SK-N-SH (cell line): ENCODE data around the gene POLD3. TPM values are rescaled to one million over a fixed set of nuclear protein-coding genes. Genes with fewer than 3 reads are reported as not detected.

Experiments used
- CTCF ChIA-PET: fragments of 300-600, 350-600 bp; formaldehyde crosslinking; extraction: SDS; loops from one replicate; lab custom pipeline; 2021; lab: Yijun Ruan, JAX
- POLR2A ChIA-PET: fragments of 350-600 bp; sonication (Branson Sonifier 250); formaldehyde crosslinking; extraction: SDS; loops from one replicate; lab custom pipeline; 2020; ENCODE audit warnings: antibody characterized with exemption, inconsistent platforms; lab: Yijun Ruan, JAX
- DNase-seq: peaks from one replicate; pipeline ENCODE4 v3.0.0; 2012
- H2AFZ ChIP-seq: fragments of 200-600 bp; sonication (generic); 2 replicates; pipeline ENCODE4 v1.8.1; 2016; ENCODE audit warnings: antibody characterized with exemption, mild to moderate bottlenecking, low read depth
- H3F3A ChIP-seq: fragments of 200-600 bp; sonication (generic); replicated peaks from 2 replicates; pipeline ENCODE3; 2016; ENCODE audit warnings: antibody characterized with exemption, mild to moderate bottlenecking; ENCODE audit not compliant: insufficient read depth
- H3K27ac ChIP-seq, 2 experiments: fragments of 200-500 bp in 1 of 2; fragments of 200-600 bp in 1 of 2; sonication (Bioruptor generic) in 1 of 2; sonication (generic), shearing (Covaris generic) in 1 of 2; 2 replicates each; pipeline versions ENCODE4 v1.5.1 to v1.6.1; 2014 to 2016; ENCODE audit warnings: low read depth in 2 of 2, inconsistent platforms in 1 of 2, low read length in 1 of 2, mild to moderate bottlenecking in 1 of 2, mixed read lengths in 1 of 2
- H3K27me3 ChIP-seq: fragments of 200-600 bp; sonication (generic), shearing (Covaris generic); 2 replicates; pipeline ENCODE4 v1.6.1; 2016; ENCODE audit warnings: mixed run types; ENCODE audit not compliant: insufficient read depth
- H3K36me3 ChIP-seq, 2 experiments: fragments of 200-500 bp in 1 of 2; fragments of 200-600 bp in 1 of 2; sonication (Bioruptor generic) in 1 of 2; sonication (generic) in 1 of 2; replicated peaks in 1 of 2; 2 replicates each; pipeline versions ENCODE3 to v1.5.1; 2014 to 2016; ENCODE audit warnings: low read length in 1 of 2, mild to moderate bottlenecking in 1 of 2; ENCODE audit not compliant: insufficient read depth in 2 of 2, control insufficient read depth in 1 of 2
- H3K4me1 ChIP-seq, 2 experiments: fragments of 200-500 bp in 1 of 2; fragments of 200-600 bp in 1 of 2; sonication (Bioruptor generic) in 1 of 2; sonication (generic), shearing (Covaris generic) in 1 of 2; 2 replicates each; pipeline versions ENCODE4 v1.5.1 to v1.6.1; 2014 to 2016; ENCODE audit warnings: low read depth in 1 of 2, low read length in 1 of 2, mixed run types in 1 of 2; ENCODE audit not compliant: insufficient read depth in 2 of 2, control insufficient read depth in 1 of 2
- H3K4me2 ChIP-seq: fragments of 200-600 bp; sonication (generic), shearing (Covaris generic); 2 replicates; pipeline ENCODE4 v1.6.1; 2017; ENCODE audit warnings: mixed run types
- H3K4me3 ChIP-seq, 2 experiments: fragments of 200-500 bp in 1 of 2; fragments of 200-600 bp in 1 of 2; sonication (Bioruptor generic) in 1 of 2; sonication (generic), shearing (Covaris generic) in 1 of 2; 2 replicates each; pipeline versions ENCODE4 v1.5.1 to v1.8.1; 2014 to 2016; ENCODE audit warnings: low read depth in 2 of 2, inconsistent platforms in 1 of 2, low read length in 1 of 2, mild to moderate bottlenecking in 1 of 2, mixed read lengths in 1 of 2, moderate library complexity in 1 of 2
- H3K79me2 ChIP-seq: fragments of 200-600 bp; sonication (generic); 2 replicates; pipeline ENCODE4 v1.8.1; 2017; ENCODE audit warnings: mild to moderate bottlenecking; ENCODE audit not compliant: insufficient read depth
- H3K9ac ChIP-seq: fragments of 200-600 bp; sonication (generic); 2 replicates; pipeline ENCODE4 v1.6.1; 2017; ENCODE audit warnings: mixed run types
- H3K9me2 ChIP-seq: fragments of 200-600 bp; sonication (generic); 2 replicates; pipeline ENCODE4 v1.6.1; 2017; ENCODE audit warnings: mixed run types
- H3K9me3 ChIP-seq: fragments of 200-600 bp; sonication (generic); 2 replicates; pipeline ENCODE4 v1.6.1; 2017; ENCODE audit warnings: mixed run types, mild to moderate bottlenecking, moderate library complexity
- H4K20me1 ChIP-seq: fragments of 200-600 bp; sonication (generic); 2 replicates; pipeline ENCODE4 v1.6.1; 2017; ENCODE audit warnings: mild to moderate bottlenecking, mixed run types; ENCODE audit not compliant: insufficient read depth
- CTCF ChIP-seq: fragments of 200-600 bp; sonication (generic); IDR thresholded peaks from 2 replicates; pipeline ENCODE4 v1.6.1; 2017; ENCODE audit warnings: antibody characterized with exemption, mild to moderate bottlenecking, moderate library complexity
- EP300 ChIP-seq, 2 experiments: IDR thresholded peaks; 2 replicates each; pipeline versions ENCODE4 v1.4.0 to v1.6.1; 2012; ENCODE audit warnings: borderline replicate concordance in 1 of 2, low read depth in 1 of 2, low read length in 1 of 2
- EZH2phosphoT487 ChIP-seq: fragments of 200-600 bp; sonication (generic); IDR thresholded peaks from 2 replicates; pipeline ENCODE4 v1.6.1; 2017; ENCODE audit warnings: low read depth, mixed run types, mild to moderate bottlenecking, antibody characterized with exemption, moderate library complexity, borderline replicate concordance
- GABPA ChIP-seq: IDR thresholded peaks from 2 replicates; pipeline ENCODE4 v1.4.0; 2012; ENCODE audit warnings: low read depth, mild to moderate bottlenecking
- IRF3 ChIP-seq: fragments of 150-350 bp; IDR thresholded peaks from 2 replicates; pipeline ENCODE4 v1.6.1; 2016; ENCODE audit warnings: mild to moderate bottlenecking, low read depth, low read length
- JUND ChIP-seq: IDR thresholded peaks from 2 replicates; pipeline ENCODE4 v1.4.0; 2012
- NFIC ChIP-seq: IDR thresholded peaks from 2 replicates; pipeline ENCODE4 v1.4.0; 2012; ENCODE audit warnings: borderline replicate concordance
- NRF1 ChIP-seq: IDR thresholded peaks from 2 replicates; pipeline ENCODE4 v1.6.1; 2012; ENCODE audit warnings: low read depth, mild to moderate bottlenecking, low read length
- TEAD4 ChIP-seq: IDR thresholded peaks from 2 replicates; pipeline ENCODE4 v1.4.0; 2012; ENCODE audit warnings: mild to moderate bottlenecking, borderline replicate concordance; ENCODE audit not compliant: insufficient read depth
- YY1 ChIP-seq: IDR thresholded peaks from 2 replicates; pipeline ENCODE4 v1.4.0; 2012; ENCODE audit warnings: low read depth, mild to moderate bottlenecking
- WGBS: methylation state at CpG from one replicate; pipeline ENCODE4 v1.1.6; 2017; ENCODE audit warnings: low lambda C conversion rate; 5-methylcytosine and 5-hydroxymethylcytosine counted together
- polyA plus RNA-seq, 3 experiments: library from polyadenylated mRNA; depleted of rRNA; stranded (reverse); fragments of >200 nt; gene quantifications; 2 replicates each; pipeline ENCODE4 v1.2.3, GENCODE V29; 2012
- TF ChIP-seq, protein P1 (sequence below): IDR thresholded peaks from 2 replicates; pipeline ENCODE4 v1.4.0; 2012; ENCODE audit warnings: low read depth, borderline replicate concordance
- TF ChIP-seq, protein P2 (sequence below): IDR thresholded peaks from 2 replicates; pipeline ENCODE4; 2012
- TF ChIP-seq, protein P3 (sequence below): fragments of 150-350 bp; IDR thresholded peaks from 2 replicates; pipeline ENCODE4 v1.6.1; 2017; ENCODE audit warnings: antibody characterized with exemption, low read length, low read depth, borderline replicate concordance

POLD3 gene
- polyA plus RNA-seq, 1 of the 3 experiments (the other 2 are of a cell fraction): 7.9 TPM

GRCh38 chr11:74604311-74604710 is 11.9 kb downstream of the POLD3 start:
- no peaks in the 10 kb centered on the region for H3K79me2 ChIP-seq
- CTCF ChIA-PET: interaction anchor here (1.5 kb wide), 2 partner anchors 79 to 98 kb away, joined by 3 to 5 read pairs; no protein-coding TSS in a partner anchor
- H3F3A ChIP-seq: peaks cover 6% of the 10 kb centered on the region
- no peaks in the 10 kb centered on the region for H3K9me2 ChIP-seq
- no peak for TF ChIP-seq EP300 (IDR thresholded peaks at IDR 0.05; ENCODE audit: borderline replicate concordance in 1 of 2, low read depth in 1 of 2, low read length in 1 of 2)
- TF ChIP-seq IRF3: no peak
- TF ChIP-seq, all 33 proteins: peak for 0
- no peak overlapping the region for H3K27ac ChIP-seq
- no peak overlapping the region for H3K4me3 ChIP-seq
- no peaks in the 10 kb centered on the region for H4K20me1 ChIP-seq
- no peaks in the 10 kb centered on the region for H3K4me1 ChIP-seq
- DNase-seq: no peak
- H3K9ac ChIP-seq: no peak overlapping the region
- POLR2A ChIA-PET: interaction anchor here (0.5 kb wide), 1 partner anchor 209 kb away, joined by 3 read pairs; no protein-coding TSS in a partner anchor
- H2AFZ ChIP-seq: no peak overlapping the region
- no peak overlapping the region for H3K4me2 ChIP-seq
- H3K36me3 ChIP-seq: peaks cover 5 to 21% of the 10 kb centered on the region in 2 experiments
- no peaks in the 10 kb centered on the region for H3K27me3 ChIP-seq
- no peaks in the 10 kb centered on the region for H3K9me3 ChIP-seq

DNA sequence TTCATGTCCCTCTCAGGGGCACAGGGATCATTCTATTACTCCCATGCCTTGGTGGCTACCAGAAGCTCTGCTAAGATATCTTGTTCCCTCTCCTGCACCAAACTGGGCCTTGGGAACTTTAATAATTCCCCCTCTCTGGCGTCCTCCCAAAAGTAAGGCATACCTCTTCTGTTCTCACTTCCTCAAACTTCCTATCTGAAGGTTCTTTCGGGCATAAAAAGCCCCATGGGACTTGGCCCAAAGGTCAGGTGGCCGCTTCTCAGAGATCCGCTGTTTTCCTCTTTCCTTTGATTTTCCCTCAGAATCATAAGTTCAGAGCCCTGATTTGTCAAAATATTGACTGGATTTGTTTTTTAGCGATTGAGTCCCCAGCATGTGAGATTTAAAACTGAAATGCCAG is 13.0 kb downstream of the POLD3 start:
- Histone ChIP-seq H3K27me3 (no peaks in the 10 kb centered on the region), H3K9ac (no peak overlapping the region), H3K9me3 (no peaks in the 10 kb centered on the region), H3K79me2 (0 out of 2 replicates have a peak, but pooled peaks cover 3% of the 10 kb centered on the region), H3K4me3 (no peak overlapping the region), H3K27ac (no peak overlapping the region), H4K20me1 (no peaks in the 10 kb centered on the region), H3K4me2 (no peak overlapping the region), H3F3A (peaks cover 6% of the 10 kb centered on the region), H3K9me2 (no peaks in the 10 kb centered on the region), H2AFZ (no peak overlapping the region), H3K4me1 (no peaks in the 10 kb centered on the region), H3K36me3 (peaks cover 5 to 30% of the 10 kb centered on the region in 2 experiments)
- POLR2A ChIA-PET: no interaction called here
- WGBS: 96% methylated on average over 5 of the region's 5 CpGs
- TF ChIP-seq JUND: no peak
- CTCF ChIA-PET: interaction anchor here (0.9 to 1.5 kb wide), 3 partner anchors 97 to 416 kb away, joined by 3 to 5 read pairs (median 4); no protein-coding TSS in a partner anchor
- DNase-seq: no peak

GRCh38 chr11:74608431-74608830 is 16.0 kb downstream of the POLD3 start:
- CTCF ChIA-PET: interaction anchor here (0.9 to 3.3 kb wide), 5 partner anchors 38 to 318 kb away, joined by 3 to 26 read pairs (median 4); no protein-coding TSS in a partner anchor
- Histone ChIP-seq H3K9me3 (no peaks in the 10 kb centered on the region), H3K27me3 (no peaks in the 10 kb centered on the region), H2AFZ (no peak overlapping the region), H3K4me3 (no peak overlapping the region), H3F3A (peaks cover 6% of the 10 kb centered on the region), H3K9me2 (no peaks in the 10 kb centered on the region), H3K27ac (no peak overlapping the region), H4K20me1 (no peaks in the 10 kb centered on the region), H3K9ac (no peak overlapping the region), H3K36me3 (peaks cover 19 to 39% of the 10 kb centered on the region in 2 experiments), H3K4me2 (no peak overlapping the region), H3K79me2 (0 out of 2 replicates have a peak, but pooled peaks cover 3% of the 10 kb centered on the region), H3K4me1 (no peaks in the 10 kb centered on the region)
- TF ChIP-seq YY1: no peak
- TF ChIP-seq, protein P1, sequence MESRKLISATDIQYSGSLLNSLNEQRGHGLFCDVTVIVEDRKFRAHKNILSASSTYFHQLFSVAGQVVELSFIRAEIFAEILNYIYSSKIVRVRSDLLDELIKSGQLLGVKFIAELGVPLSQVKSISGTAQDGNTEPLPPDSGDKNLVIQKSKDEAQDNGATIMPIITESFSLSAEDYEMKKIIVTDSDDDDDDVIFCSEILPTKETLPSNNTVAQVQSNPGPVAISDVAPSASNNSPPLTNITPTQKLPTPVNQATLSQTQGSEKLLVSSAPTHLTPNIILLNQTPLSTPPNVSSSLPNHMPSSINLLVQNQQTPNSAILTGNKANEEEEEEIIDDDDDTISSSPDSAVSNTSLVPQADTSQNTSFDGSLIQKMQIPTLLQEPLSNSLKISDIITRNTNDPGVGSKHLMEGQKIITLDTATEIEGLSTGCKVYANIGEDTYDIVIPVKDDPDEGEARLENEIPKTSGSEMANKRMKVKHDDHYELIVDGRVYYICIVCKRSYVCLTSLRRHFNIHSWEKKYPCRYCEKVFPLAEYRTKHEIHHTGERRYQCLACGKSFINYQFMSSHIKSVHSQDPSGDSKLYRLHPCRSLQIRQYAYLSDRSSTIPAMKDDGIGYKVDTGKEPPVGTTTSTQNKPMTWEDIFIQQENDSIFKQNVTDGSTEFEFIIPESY: no peak
- TF ChIP-seq GABPA: no peak
- TF ChIP-seq, protein P2, sequence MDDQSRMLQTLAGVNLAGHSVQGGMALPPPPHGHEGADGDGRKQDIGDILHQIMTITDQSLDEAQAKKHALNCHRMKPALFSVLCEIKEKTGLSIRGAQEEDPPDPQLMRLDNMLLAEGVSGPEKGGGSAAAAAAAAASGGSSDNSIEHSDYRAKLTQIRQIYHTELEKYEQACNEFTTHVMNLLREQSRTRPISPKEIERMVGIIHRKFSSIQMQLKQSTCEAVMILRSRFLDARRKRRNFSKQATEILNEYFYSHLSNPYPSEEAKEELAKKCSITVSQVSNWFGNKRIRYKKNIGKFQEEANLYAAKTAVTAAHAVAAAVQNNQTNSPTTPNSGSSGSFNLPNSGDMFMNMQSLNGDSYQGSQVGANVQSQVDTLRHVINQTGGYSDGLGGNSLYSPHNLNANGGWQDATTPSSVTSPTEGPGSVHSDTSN: no peak
- no peak for TF ChIP-seq JUND
- TF ChIP-seq CTCF: no peak
- TF ChIP-seq, protein P3, sequence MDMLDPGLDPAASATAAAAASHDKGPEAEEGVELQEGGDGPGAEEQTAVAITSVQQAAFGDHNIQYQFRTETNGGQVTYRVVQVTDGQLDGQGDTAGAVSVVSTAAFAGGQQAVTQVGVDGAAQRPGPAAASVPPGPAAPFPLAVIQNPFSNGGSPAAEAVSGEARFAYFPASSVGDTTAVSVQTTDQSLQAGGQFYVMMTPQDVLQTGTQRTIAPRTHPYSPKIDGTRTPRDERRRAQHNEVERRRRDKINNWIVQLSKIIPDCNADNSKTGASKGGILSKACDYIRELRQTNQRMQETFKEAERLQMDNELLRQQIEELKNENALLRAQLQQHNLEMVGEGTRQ: no peak
- no peak for TF ChIP-seq TEAD4
- TF ChIP-seq EZH2phosphoT487: no peak
- no peak for TF ChIP-seq NFIC
- TF ChIP-seq NRF1: no peak
- POLR2A ChIA-PET: no interaction called here
- 90% methylated on average over 4 of the region's 4 CpGs for WGBS
- DNase-seq: no peak
